GM19324 (cell line): ENCODE data around the gene FGFR1OP2.

ENCODE experiments used
- ATAC-seq: cut with Tn5 transposase; IDR thresholded peaks from one replicate; pipeline ENCODE4 v1.9.1; 2021; ENCODE audit warnings: mild to moderate bottlenecking, moderate library complexity; ENCODE audit not compliant: unreplicated experiment, low FRiP score

Gene FGFR1OP2

DNA sequence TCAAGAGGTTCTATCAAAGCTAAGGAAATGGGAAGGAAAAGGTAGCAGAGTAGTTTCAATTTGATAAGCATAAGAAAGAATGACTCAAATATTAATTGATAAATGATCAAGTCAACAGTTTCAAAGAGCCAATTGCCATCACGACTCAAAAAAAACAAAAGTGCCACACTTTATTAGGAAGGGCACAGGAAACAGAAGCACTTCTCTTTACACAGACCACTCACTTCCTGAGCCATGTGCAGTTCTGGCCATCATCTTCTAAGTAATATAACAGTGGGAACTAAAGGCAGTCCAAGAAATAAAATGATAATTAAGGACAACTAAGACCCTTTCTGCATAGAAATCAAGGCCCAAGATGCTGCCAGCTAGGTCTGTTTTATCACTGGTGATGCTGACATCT lies 62.7 kb downstream of the FGFR1OP2 start:
- no peak for ATAC-seq

DNA sequence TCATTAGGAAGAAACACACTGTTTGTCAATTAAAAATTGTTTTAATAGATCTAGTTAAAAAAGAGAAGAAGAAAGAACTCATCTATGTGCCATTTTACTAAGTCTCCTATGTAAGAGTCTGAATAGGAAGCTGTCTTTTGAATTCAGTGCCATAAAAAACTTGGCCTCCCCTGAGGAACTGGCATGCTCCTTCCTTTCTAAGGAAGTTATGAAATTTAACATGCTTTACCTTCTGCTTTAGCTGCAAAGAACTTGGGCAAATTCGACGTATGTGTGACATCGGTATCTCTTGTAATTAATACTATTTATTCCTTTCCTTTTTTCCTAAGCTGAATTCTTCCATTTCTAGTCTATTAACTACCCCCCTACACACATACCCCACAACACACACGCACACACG lies 63.4 kb downstream of the FGFR1OP2 start:
- no peak for ATAC-seq

GRCh38 chr12:27002141-27002540 lies 63.9 kb downstream of the FGFR1OP2 start:
- no peak for ATAC-seq

- no peak for ATAC-seq
Measured at GRCh38 chr12:27003421-27004381, 65.4 kb downstream of the FGFR1OP2 start.

DNA sequence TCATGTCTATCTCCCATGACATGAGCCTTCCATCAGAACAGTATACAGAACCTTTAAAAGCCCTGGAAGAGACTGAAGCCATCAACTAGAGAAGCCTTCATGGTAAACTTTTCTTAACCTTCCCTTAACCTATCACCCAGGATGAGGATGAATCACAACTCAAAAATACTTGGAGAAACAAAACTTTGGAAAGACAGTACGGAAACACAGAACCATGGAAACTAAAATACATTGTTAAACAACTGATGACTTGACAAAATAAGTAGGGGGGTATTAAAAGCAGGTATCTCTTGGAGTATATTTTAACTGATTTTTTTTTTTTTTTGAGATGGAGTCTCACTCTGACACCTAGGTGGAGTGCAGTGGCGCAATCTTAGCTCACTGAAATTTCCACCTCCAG lies 67.2 kb downstream of the FGFR1OP2 start:
- no peak for ATAC-seq

- ATAC-seq = no peak
Measured at GRCh38 chr12:27006797-27007467, 68.7 kb downstream of the FGFR1OP2 start.

DNA sequence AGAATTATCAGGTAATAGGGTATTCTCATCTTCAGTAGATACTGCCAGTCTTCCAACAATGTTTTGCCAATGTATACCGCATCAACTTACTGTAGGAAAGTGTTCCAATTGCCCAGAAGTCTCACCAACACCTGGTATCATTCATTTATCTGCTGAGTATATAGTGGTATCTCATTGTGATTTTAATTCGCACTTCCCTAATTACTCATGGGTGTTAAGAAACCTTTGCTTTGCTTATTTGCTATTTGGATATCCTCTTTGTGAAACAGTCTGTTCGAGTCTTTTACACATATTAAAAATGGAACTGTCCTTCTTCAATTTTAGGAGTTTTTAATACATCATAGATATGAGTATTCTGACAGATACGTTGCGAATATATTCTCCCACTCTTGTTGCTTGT lies 69.8 kb downstream of the FGFR1OP2 start:
- no peak for ATAC-seq

DNA sequence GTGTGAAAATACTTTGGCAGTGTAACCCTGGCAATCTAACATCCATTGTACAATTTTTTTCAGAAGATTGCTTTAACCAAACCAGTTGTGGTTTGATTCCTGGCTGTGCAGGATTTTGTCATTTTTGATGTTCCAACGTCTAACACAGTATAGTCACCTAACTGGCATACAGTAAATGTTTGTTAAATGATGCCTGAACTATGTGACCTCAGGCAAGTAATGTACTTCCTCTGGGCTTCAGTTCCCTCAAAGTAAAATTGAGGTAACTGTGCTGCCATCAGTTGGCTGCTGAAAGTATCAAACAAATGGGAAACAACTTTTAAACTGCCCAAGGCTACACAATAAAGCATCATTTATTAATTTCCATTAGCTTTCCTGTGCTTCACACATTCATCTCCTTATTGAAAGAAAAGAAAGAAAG lies 71.6 kb downstream of the FGFR1OP2 start:
- ATAC-seq = no peak

DNA sequence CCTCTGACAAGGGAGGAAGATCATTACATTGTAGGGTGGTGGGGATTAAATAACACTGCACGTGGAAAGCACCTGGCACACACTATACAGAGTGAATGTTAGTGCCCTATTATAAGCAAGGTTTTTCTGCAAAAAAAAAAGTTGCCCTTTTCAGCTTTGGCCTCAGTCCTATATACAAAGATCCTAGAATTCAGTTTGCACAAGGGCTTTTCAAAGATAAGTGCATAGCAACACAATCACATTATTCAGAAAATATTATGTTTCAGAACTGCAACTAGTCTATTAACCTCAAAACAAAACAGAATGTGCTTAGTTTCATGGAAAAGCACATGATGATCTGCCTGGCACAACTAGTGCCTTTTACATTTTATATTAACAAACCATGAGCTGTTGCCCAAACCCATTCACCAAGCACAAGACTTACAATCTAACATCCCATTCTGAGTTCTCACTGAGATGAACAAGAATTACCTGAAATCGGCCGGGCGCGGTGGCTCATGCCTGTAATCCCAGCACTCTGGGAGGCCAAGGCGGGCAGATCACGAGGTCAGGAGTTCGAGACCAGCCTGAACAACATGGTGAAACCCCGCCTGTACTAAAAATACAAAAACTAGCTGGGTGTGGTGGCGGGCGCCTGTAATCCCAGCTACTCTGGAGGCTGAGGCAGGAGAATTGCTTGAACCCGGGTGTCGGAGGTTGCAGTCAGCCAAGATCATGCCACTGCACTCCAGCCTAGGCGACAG lies 74.1 kb downstream of the FGFR1OP2 start:
- no peak for ATAC-seq

GRCh38 chr12:27012982-27013255 lies 74.6 kb downstream of the FGFR1OP2 start:
- ATAC-seq = no peak

DNA sequence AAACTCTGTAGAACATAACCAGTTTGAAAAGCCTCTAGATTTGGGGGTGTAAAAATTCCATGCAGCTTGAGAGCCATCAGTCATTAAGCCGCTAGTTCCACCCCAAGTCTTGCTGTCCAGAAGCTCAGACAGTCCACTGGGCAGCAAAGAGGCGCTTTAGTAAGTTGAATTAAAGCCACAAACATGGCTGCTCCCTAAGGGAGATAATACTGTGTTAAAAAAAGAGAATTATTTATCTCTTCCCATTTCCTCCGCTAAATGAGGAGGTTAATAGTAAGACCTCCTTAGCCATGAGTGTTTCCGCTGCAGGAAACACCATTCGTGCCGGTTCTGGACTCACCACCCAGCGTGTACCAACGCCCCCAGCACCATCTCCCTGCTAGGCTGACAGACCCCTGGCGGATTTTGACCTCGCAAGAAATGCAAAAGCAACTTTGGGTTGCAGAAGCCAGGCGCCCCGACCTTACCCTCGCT lies 75.4 kb downstream of the FGFR1OP2 start:
- ATAC-seq = peak; percentile 30

GRCh38 chr12:27014085-27014858 lies 76.0 kb downstream of the FGFR1OP2 start, which contains the start of gene TM7SF3:
Gene TM7SF3, minus strand, starts transcription at chr12:27014384. Its CDS starts 216 bp downstream, at chr12:27014168.
- peak; percentile 91 for ATAC-seq

DNA sequence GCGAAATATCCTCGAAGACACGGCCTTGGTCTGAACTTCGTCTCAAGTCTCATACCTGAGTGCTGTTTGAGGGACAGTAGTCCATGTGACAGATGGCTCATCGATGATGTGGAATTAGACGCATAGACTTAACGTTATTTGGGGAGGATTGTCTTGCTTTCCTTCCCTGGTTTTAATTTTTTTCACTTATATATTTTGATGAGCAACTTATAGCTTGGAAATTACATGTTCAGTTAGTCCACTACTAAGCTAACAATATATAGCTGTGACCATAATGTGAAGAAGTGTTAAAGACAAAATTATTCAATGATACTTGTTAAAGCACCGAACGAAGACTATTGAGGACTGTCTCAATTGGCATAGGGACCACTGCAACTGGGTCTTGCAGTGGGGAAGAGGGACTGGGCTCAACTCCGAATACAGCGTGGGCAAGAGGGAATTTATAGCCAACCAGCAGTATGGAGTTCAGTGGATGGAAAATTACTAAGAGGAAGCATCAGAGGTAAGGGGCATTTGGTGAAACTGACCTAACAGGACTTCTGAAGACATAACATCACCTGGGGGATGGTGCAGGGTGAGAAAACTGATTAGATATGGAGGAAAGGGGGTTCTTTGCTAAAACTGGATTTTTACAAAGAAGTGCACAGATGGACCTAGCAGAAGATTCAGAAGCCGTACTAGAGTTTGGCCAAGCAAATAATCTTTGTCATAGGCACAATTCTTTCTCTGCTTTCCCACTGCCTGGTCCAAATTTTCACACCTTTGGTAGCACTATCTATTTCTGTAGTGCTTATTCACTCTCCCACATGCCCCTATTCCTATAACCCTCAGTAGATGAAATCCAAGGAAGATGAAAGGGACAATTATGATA lies 76.8 kb downstream of the FGFR1OP2 start:
- peak; percentile 38 for ATAC-seq

DNA sequence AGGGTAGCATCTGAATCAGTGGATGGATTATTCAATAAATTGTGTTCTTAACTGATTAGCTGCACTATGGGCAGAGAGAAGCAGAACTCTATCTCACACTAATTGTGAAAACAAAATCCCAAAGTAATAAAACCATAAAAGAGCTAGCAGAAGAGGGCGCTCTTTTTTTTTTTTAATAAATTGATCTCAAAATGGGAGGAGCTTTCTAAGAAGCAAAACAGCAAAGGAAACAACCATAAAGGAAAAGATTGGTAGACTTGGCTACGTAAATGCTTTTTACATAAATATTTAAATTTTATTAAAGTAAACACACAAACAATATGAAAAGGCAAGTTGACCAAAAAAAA lies 77.4 kb downstream of the FGFR1OP2 start:
- no peak for ATAC-seq
